Ishikawa (cell line): ENCODE results near the gene IRS2.

Source experiments
- CEBPB ChIP-seq: IDR thresholded peaks from 2 replicates; pipeline ENCODE4 v1.6.1; 2012
- EP300 ChIP-seq: IDR thresholded peaks from 2 replicates; pipeline ENCODE4 v1.6.1; 2012; ENCODE audit warnings: borderline replicate concordance
- RAD21 ChIP-seq: IDR thresholded peaks from 2 replicates; pipeline ENCODE4 v1.6.1; 2012; ENCODE audit warnings: low read depth
- TCF12 ChIP-seq: IDR thresholded peaks from 2 replicates; pipeline ENCODE4 v1.6.1; 2012; ENCODE audit warnings: low read depth
- TEAD4 ChIP-seq: IDR thresholded peaks from 2 replicates; pipeline ENCODE4 v1.6.1; 2012
- TF ChIP-seq, protein P1 (sequence below): IDR thresholded peaks from 2 replicates; pipeline ENCODE4 v1.6.1; 2012; ENCODE audit warnings: low read depth, mild to moderate bottlenecking

GRCh38 chr13:109818886-109819285 lies 32.5 kb upstream of the IRS2 start:
- TF ChIP-seq CEBPB, result no peak
- TF ChIP-seq RAD21, result no peak
- no peak for TF ChIP-seq TCF12
- no peak for TF ChIP-seq EP300
- no peak for TF ChIP-seq TEAD4
- TF ChIP-seq, protein P1, sequence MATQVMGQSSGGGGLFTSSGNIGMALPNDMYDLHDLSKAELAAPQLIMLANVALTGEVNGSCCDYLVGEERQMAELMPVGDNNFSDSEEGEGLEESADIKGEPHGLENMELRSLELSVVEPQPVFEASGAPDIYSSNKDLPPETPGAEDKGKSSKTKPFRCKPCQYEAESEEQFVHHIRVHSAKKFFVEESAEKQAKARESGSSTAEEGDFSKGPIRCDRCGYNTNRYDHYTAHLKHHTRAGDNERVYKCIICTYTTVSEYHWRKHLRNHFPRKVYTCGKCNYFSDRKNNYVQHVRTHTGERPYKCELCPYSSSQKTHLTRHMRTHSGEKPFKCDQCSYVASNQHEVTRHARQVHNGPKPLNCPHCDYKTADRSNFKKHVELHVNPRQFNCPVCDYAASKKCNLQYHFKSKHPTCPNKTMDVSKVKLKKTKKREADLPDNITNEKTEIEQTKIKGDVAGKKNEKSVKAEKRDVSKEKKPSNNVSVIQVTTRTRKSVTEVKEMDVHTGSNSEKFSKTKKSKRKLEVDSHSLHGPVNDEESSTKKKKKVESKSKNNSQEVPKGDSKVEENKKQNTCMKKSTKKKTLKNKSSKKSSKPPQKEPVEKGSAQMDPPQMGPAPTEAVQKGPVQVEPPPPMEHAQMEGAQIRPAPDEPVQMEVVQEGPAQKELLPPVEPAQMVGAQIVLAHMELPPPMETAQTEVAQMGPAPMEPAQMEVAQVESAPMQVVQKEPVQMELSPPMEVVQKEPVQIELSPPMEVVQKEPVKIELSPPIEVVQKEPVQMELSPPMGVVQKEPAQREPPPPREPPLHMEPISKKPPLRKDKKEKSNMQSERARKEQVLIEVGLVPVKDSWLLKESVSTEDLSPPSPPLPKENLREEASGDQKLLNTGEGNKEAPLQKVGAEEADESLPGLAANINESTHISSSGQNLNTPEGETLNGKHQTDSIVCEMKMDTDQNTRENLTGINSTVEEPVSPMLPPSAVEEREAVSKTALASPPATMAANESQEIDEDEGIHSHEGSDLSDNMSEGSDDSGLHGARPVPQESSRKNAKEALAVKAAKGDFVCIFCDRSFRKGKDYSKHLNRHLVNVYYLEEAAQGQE, result no peak
